Activated B cell treated with CpG ODN at 0.5 μM for 24 hours (primary cell): ENCODE measurements around the gene IDH1. TPM values are rescaled to one million over a fixed set of nuclear protein-coding genes. Genes with fewer than 3 reads are reported as not detected.

Experiments used
- ATAC-seq: fragments of 200-7000 bp; cut with Tn5 transposase; one replicate; pipeline ENCODE4 v1.10.0; 2021; ENCODE audit warnings: low read depth, mild to moderate bottlenecking, moderate library complexity
- CTCF ChIA-PET: fragments of 350-600 bp; sonication (Branson Sonifier 250); formaldehyde crosslinking; loops from one replicate; lab custom pipeline; 2021; ENCODE audit warnings: antibody characterized with exemption; lab: Charles Lee
- POLR2A ChIA-PET: fragments of 350-600 bp; sonication (Branson Sonifier 250); formaldehyde crosslinking; loops from one replicate; lab custom pipeline; 2021; ENCODE audit warnings: antibody characterized with exemption; lab: Charles Lee
- DNase-seq: peaks from one replicate; pipeline ENCODE4 v3.0.0; 2022
- H3K27ac Mint-ChIP-seq: one replicate; pipeline ENCODE4 v1.8.0; 2020; ENCODE audit warnings: mixed read lengths
- H3K27me3 Mint-ChIP-seq: one replicate; pipeline ENCODE4 v1.8.0; 2021; ENCODE audit warnings: mixed read lengths
- H3K36me3 Mint-ChIP-seq: one replicate; pipeline ENCODE4 v1.8.0; 2021; ENCODE audit warnings: low read depth, mixed read lengths
- H3K4me1 Mint-ChIP-seq: one replicate; pipeline ENCODE4 v1.8.0; 2021; ENCODE audit warnings: mixed read lengths
- H3K4me3 Mint-ChIP-seq: one replicate; pipeline ENCODE4 v1.8.0; 2020; ENCODE audit warnings: mild to moderate bottlenecking, mixed read lengths
- H3K9me3 Mint-ChIP-seq: one replicate; pipeline ENCODE4 v1.8.0; 2020; ENCODE audit warnings: mixed read lengths
- CTCF ChIP-seq: fragments of 200-600 bp; IDR thresholded peaks from one replicate; pipeline ENCODE4 v1.8.0; 2022; ENCODE audit warnings: antibody characterized with exemption, mild to moderate bottlenecking
- intact Hi-C: fragments of 100-400 bp; cut with micrococcal nuclease; formaldehyde crosslinking; loops from one replicate; pipeline ENCODE4 v1.15.1; 2024
- total RNA-seq: library from RNA; stranded (reverse); gene quantifications from 2 replicates; pipeline ENCODE4 v1.2.3, GENCODE V29; 2022

The IDH1 gene
- total RNA-seq, 1 donor from 2014 or later, result 46.6 TPM

- Mint-ChIP-seq H3K9me3 (no peaks in the 10 kb centered on the region), H3K36me3 (peaks cover 35% of the 10 kb centered on the region), H3K27ac (peak overlapping the region; percentile 88), H3K27me3 (no peaks in the 10 kb centered on the region), H3K4me1 (peaks cover 42% of the 10 kb centered on the region), H3K4me3 (peak overlapping the region; percentile 100)
- ChIA-PET CTCF (interaction anchor here (2.1 to 6.2 kb wide), 5 partner anchors 12 to 80 kb away, joined by 8 to 86 read pairs (median 15); partner anchors contain the start of gene PIKFYVE), POLR2A (interaction anchor here (1.6 to 5.2 kb wide), 3 partner anchors 10 to 56 kb away, joined by 4 to 74 read pairs (median 12); partner anchors contain the start of gene PIKFYVE)
- no peak for ATAC-seq
- intact Hi-C loops, result loop anchor here (1.0 to 10.0 kb wide), 7 partner anchors 487 to 1915 kb away; partner anchors contain the start of genes CCNYL1, FZD5, KANSL1L and MAP2
- no peak for TF ChIP-seq CTCF
- no peak for DNase-seq
Observed at GRCh38 chr2:208255557-208256106, 761 bp upstream of the IDH1 start.

GRCh38 chr2:208254118-208254870, 577 bp downstream of the IDH1 start:
- H3K9me3 Mint-ChIP-seq, result no peaks in the 10 kb centered on the region
- peaks cover 48% of the 10 kb centered on the region for H3K36me3 Mint-ChIP-seq
- TF ChIP-seq CTCF, result no peak
- H3K27me3 Mint-ChIP-seq, result no peaks in the 10 kb centered on the region
- DNase-seq (peak; percentile 84), ATAC-seq (peak; percentile 71)
- peak overlapping the region; percentile 88 for H3K27ac Mint-ChIP-seq
- H3K4me1 Mint-ChIP-seq, result peaks cover 50% of the 10 kb centered on the region
- ChIA-PET CTCF (interaction anchor here (0.6 to 6.2 kb wide), 12 partner anchors 14 to 511 kb away, joined by 3 to 86 read pairs (median 7); partner anchors contain the start of gene PIKFYVE), POLR2A (interaction anchor here (0.5 to 5.2 kb wide), 8 partner anchors 11 to 1917 kb away, joined by 3 to 74 read pairs (median 6); partner anchors contain the start of genes CREB1 and PIKFYVE)
- intact Hi-C loops, result loop anchor here (1.0 to 10.0 kb wide), 12 partner anchors 12 to 1917 kb away; partner anchors contain the start of genes FZD5, KANSL1L, PIKFYVE and RPE
- peak overlapping the region; percentile 100 for H3K4me3 Mint-ChIP-seq

- peak overlapping the region; percentile 100 for H3K4me3 Mint-ChIP-seq
- peak overlapping the region; percentile 73 for H3K27ac Mint-ChIP-seq
- ChIA-PET POLR2A (interaction anchor here (0.5 to 5.2 kb wide), 6 partner anchors 12 to 1089 kb away, joined by 3 to 74 read pairs (median 10); partner anchors contain the start of gene PIKFYVE), CTCF (interaction anchor here (1.0 to 6.2 kb wide), 12 partner anchors 13 to 510 kb away, joined by 3 to 86 read pairs (median 6); partner anchors contain the start of gene PIKFYVE)
- peaks cover 50% of the 10 kb centered on the region for H3K4me1 Mint-ChIP-seq
- intact Hi-C loops, result loop anchor here (1.0 to 10.0 kb wide), 12 partner anchors 13 to 1917 kb away; partner anchors contain the start of genes FZD5, KANSL1L, PIKFYVE and RPE
- H3K36me3 Mint-ChIP-seq, result peaks cover 54% of the 10 kb centered on the region
- no peaks in the 10 kb centered on the region for H3K27me3 Mint-ChIP-seq
- no peaks in the 10 kb centered on the region for H3K9me3 Mint-ChIP-seq
- no peak for TF ChIP-seq CTCF
- no peak for DNase-seq
- ATAC-seq, result no peak
Observed at GRCh38 chr2:208253600-208254117, 1.2 kb downstream of the IDH1 start.

- Mint-ChIP-seq H3K9me3 (no peaks in the 10 kb centered on the region), H3K4me1 (peaks cover 50% of the 10 kb centered on the region), H3K36me3 (peaks cover 61% of the 10 kb centered on the region), H3K27me3 (no peaks in the 10 kb centered on the region), H3K27ac (peak overlapping the region; percentile 73), H3K4me3 (peak overlapping the region; percentile 100)
- POLR2A ChIA-PET, result interaction anchor here (0.6 to 5.2 kb wide), 5 partner anchors 13 to 68 kb away, joined by 3 to 74 read pairs (median 8); partner anchors contain the start of gene PIKFYVE
- TF ChIP-seq CTCF, result no peak
- intact Hi-C loops, result loop anchor here (5.0 to 10.0 kb wide), 2 partner anchors 1272 to 1749 kb away; partner anchors contain the start of gene RPE
- ATAC-seq, result no peak
- DNase-seq, result no peak
- CTCF ChIA-PET, result interaction anchor here (0.7 to 6.2 kb wide), 7 partner anchors 12 to 507 kb away, joined by 3 to 86 read pairs (median 3); partner anchors contain the start of gene PIKFYVE
Observed at GRCh38 chr2:208252716-208253492, 2.0 kb downstream of the IDH1 start.
